SK-N-MC (cell line): ENCODE measurements around the gene MYO1D.

Experiments used
- DNase-seq: peaks from one replicate; pipeline ENCODE4 v3.0.0-alpha.2; 2011; ENCODE audit warnings: low read depth, low spot score
- H3K27ac ChIP-seq: fragments of 200-600 bp; sonication (generic); 2 replicates; pipeline ENCODE4 v1.5.1; 2016; ENCODE audit warnings: mixed run types
- H3K36me3 ChIP-seq: fragments of 200-600 bp; sonication (generic); 2 replicates; pipeline ENCODE4 v1.6.1; 2017; ENCODE audit warnings: antibody characterized with exemption, low read length, mixed read lengths; ENCODE audit not compliant: insufficient read depth
- H3K4me3 ChIP-seq: fragments of 200-600 bp; sonication (generic); 2 replicates; pipeline ENCODE4 v1.5.1; 2016
- H3K9ac ChIP-seq: fragments of 200-600 bp; sonication (generic); 2 replicates; pipeline ENCODE4 v1.8.0; 2017; ENCODE audit warnings: mixed run types, mixed read lengths; ENCODE audit not compliant: insufficient read length
- H3K9me3 ChIP-seq: fragments of 200-600 bp; sonication (generic); 2 replicates; pipeline ENCODE4 v1.6.1; 2017; ENCODE audit warnings: low read depth, mild to moderate bottlenecking, antibody characterized with exemption, low read length, moderate library complexity, mixed read lengths
- EZH2 ChIP-seq: fragments of 200-600 bp; sonication (generic); IDR thresholded peaks from one replicate; pipeline ENCODE4 v1.6.1; 2017; ENCODE audit warnings: antibody characterized with exemption
- FOXP2 ChIP-seq: optimal IDR thresholded peaks from 2 replicates; pipeline ENCODE3; 2011; ENCODE audit warnings: mild to moderate bottlenecking, moderate library complexity; ENCODE audit not compliant: insufficient read depth; ENCODE audit errors: extremely low read length, control extremely low read depth
- POLR2AphosphoS5 ChIP-seq: IDR thresholded peaks from 2 replicates; pipeline ENCODE4 v1.6.1; 2012; ENCODE audit warnings: mild to moderate bottlenecking, low read depth, low read length, borderline replicate concordance

The MYO1D gene

GRCh38 chr17:32622540-32622939 lies 254.4 kb downstream of the MYO1D start:
- H3K36me3 ChIP-seq: no peaks in the 10 kb centered on the region
- no peaks in the 10 kb centered on the region for H3K9me3 ChIP-seq
- DNase-seq: no peak
- no peak overlapping the region for H3K4me3 ChIP-seq
- H3K9ac ChIP-seq: no peak overlapping the region
- H3K27ac ChIP-seq: no peak overlapping the region
- no peak for TF ChIP-seq POLR2AphosphoS5

DNA sequence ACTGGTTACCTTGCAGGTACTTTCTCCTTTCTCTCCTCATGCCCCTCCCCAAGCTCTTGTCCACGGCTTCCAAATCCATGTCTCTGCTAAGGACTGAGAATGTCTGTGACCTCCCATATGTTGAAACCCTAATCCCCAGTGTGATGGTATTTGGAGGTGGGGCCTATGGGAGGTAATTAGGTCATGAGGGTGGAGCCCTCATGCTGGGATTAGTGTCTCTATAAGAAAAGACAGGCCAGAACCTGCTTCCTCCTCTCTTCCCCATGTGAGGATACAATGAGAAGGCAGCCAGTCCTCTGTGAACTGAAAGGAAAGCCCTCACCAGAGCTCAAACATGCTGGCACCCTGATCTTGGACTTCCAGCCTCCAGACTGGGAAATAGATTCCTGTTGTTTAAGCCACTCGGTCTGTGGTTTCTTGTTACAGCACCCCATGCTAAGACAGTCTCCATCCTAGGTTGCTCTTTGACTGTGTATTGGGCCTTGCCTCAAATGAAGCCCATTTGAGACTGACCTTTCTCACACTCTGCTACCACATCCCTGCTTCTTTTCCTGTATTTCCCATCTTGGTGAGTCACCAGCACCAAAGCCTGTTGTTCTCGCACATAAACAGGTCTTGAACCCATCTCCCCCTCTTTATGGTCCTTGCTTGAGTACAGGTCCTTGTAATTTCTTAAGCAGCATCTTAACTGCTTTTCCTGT lies 255.2 kb downstream of the MYO1D start:
- H3K9me3 ChIP-seq: no peaks in the 10 kb centered on the region
- no peak overlapping the region for H3K4me3 ChIP-seq
- no peaks in the 10 kb centered on the region for H3K36me3 ChIP-seq
- TF ChIP-seq EZH2 (no peak), POLR2AphosphoS5 (no peak), FOXP2 (no peak)
- no peak overlapping the region for H3K9ac ChIP-seq
- no peak overlapping the region for H3K27ac ChIP-seq
- no peak for DNase-seq

- no peaks in the 10 kb centered on the region for H3K9me3 ChIP-seq
- no peak overlapping the region for H3K9ac ChIP-seq
- no peak overlapping the region for H3K27ac ChIP-seq
- TF ChIP-seq EZH2 (no peak), FOXP2 (no peak), POLR2AphosphoS5 (no peak)
- H3K4me3 ChIP-seq: no peak overlapping the region
- DNase-seq: no peak
- H3K36me3 ChIP-seq: no peaks in the 10 kb centered on the region
Observed at GRCh38 chr17:32615326-32615725, 261.6 kb downstream of the MYO1D start.

- Histone ChIP-seq H3K4me3 (no peak overlapping the region), H3K9me3 (no peaks in the 10 kb centered on the region), H3K9ac (no peak overlapping the region), H3K36me3 (no peaks in the 10 kb centered on the region), H3K27ac (no peak overlapping the region)
- no peak for TF ChIP-seq POLR2AphosphoS5
- TF ChIP-seq EZH2: no peak
- no peak for TF ChIP-seq FOXP2
- no peak for DNase-seq
Observed at GRCh38 chr17:32610943-32611342, 266.0 kb downstream of the MYO1D start.

DNA sequence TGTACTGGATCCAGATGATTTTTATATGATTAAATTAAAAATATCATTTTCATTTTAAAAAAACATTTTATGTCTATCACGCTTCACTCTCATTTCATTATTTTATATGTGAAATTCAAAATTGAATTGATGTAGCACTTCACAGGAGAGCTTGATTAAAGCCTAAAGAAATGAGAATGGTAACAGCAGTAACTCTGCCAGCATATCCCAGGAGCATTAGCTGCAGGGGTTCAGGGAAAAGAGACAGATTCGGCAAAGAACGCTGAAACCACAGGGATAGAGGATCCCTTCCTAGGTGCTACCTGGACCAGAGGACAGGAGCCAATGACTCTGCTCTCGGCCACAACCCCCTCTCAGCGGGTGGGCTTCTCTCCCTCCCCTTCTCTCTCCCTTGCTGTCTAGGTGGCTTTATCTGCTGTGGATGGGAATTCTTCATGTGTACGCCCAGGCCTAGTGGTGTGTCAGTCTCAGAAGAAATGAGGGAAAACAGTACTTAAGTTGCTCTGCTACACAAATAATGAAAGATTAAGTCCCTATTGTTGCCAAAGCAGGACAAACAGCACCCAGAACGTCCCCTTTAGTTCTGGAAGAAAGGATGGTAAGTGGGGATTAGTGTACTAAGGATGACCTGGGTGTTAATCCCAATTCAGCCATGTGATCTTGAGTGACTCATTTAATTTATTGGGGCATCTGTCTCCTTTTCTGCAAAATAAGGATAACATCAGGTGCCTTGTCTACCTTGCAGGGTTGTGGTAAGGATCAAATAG lies 266.9 kb downstream of the MYO1D start:
- no peak overlapping the region for H3K27ac ChIP-seq
- H3K9ac ChIP-seq: no peak overlapping the region
- H3K36me3 ChIP-seq: no peaks in the 10 kb centered on the region
- no peak overlapping the region for H3K4me3 ChIP-seq
- TF ChIP-seq FOXP2: no peak
- TF ChIP-seq EZH2: no peak
- TF ChIP-seq POLR2AphosphoS5: no peak
- DNase-seq: no peak
- no peaks in the 10 kb centered on the region for H3K9me3 ChIP-seq

DNA sequence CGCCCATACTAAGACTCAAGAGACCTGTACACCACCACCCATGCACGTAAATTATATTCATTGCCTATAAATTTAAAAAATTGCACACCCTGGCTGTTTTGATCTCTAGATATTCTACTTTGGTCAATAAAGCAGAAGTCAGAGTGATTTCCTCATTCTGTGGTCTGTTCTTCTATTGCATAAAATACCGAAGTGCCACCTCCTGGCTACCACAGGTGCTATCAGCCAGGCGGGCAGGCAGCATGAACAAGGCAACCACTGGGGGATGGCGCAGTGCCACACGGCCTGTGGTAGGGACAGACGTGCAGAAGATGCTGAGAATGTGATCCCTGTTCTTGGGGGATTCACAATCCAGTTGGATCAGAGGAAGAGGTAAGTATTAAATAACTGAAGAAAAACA lies 267.8 kb downstream of the MYO1D start:
- H3K9me3 ChIP-seq: no peaks in the 10 kb centered on the region
- DNase-seq: no peak
- H3K27ac ChIP-seq: no peak overlapping the region
- TF ChIP-seq FOXP2: no peak
- H3K4me3 ChIP-seq: no peak overlapping the region
- H3K9ac ChIP-seq: no peak overlapping the region
- no peaks in the 10 kb centered on the region for H3K36me3 ChIP-seq

DNA sequence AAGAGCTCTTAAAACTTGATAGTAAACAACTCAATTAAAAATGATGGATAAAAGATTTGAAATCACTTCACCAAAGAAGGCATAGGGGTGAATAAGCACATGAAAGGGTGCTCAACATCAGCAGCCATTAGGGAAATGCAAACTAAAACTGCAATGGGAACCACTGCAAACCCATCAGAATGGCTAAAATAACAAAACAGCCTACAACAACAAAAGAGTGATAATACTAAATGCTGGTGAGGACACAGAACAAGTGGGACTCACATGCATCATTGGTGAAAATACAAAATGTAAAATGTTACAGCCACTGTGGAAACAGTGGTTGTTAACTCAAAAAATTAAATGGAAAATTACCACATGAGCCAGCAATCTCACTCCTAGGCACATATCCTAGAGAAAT lies 268.7 kb downstream of the MYO1D start:
- no peak overlapping the region for H3K27ac ChIP-seq
- H3K4me3 ChIP-seq: no peak overlapping the region
- no peaks in the 10 kb centered on the region for H3K9me3 ChIP-seq
- H3K9ac ChIP-seq: no peak overlapping the region
- DNase-seq: no peak
- TF ChIP-seq FOXP2 (no peak), POLR2AphosphoS5 (no peak), EZH2 (no peak)
- no peaks in the 10 kb centered on the region for H3K36me3 ChIP-seq

DNA sequence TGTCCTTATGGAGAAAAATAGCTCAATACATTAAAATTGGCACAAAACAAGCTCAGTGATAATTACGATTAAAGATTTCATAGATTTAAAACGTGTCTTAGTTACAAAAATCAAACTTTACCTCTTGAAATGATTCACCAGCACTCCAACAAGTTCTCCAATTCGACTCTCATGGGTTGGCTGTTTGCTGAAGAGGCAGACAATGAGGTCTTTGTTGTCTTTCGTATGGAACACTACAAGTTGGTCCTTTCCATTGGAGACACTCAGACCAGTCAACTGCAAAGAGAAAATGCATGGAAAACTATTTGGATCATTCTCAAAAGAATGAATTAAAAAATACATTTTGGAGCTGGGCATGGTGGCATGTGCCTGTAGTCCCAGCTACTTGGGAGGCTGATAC lies 272.0 kb downstream of the MYO1D start:
- Histone ChIP-seq H3K9ac (no peak overlapping the region), H3K27ac (no peak overlapping the region), H3K36me3 (no peaks in the 10 kb centered on the region), H3K9me3 (no peaks in the 10 kb centered on the region), H3K4me3 (no peak overlapping the region)
- no peak for TF ChIP-seq EZH2
- no peak for TF ChIP-seq POLR2AphosphoS5
- no peak for TF ChIP-seq FOXP2
- DNase-seq: no peak
